H9 (cell line): ENCODE data around the gene VWF. TPM values are rescaled to one million over a fixed set of nuclear protein-coding genes. Genes with fewer than 3 reads are reported as not detected.

ENCODE experiments used
- DNase-seq: peaks from one replicate; pipeline ENCODE4 v3.0.0-alpha.2; 2017
- H2AFZ ChIP-seq: one replicate; pipeline ENCODE4 v1.6.1; 2013; ENCODE audit warnings: mild to moderate bottlenecking, low read length, control low read depth, moderate library complexity
- H2AK5ac ChIP-seq: 2 replicates; pipeline ENCODE4 v1.6.1; 2013; ENCODE audit warnings: low read length, control low read depth, mixed read lengths; ENCODE audit not compliant: insufficient read length
- H2BK120ac ChIP-seq: one replicate; pipeline ENCODE4 v1.6.1; 2013; ENCODE audit warnings: low read depth, mild to moderate bottlenecking, low read length, control low read depth, inconsistent platforms; ENCODE audit not compliant: poor library complexity, severe bottlenecking
- H2BK12ac ChIP-seq: 2 replicates; pipeline ENCODE4 v1.6.1; 2013; ENCODE audit warnings: low read length, control low read depth, mixed read lengths, low read depth; ENCODE audit not compliant: insufficient read length
- H2BK15ac ChIP-seq: 2 replicates; pipeline ENCODE4 v1.6.1; 2013; ENCODE audit warnings: low read depth, low read length, control low read depth
- H2BK20ac ChIP-seq: one replicate; pipeline ENCODE4 v1.6.1; 2013; ENCODE audit warnings: low read depth, mild to moderate bottlenecking, low read length, control low read depth, inconsistent platforms; ENCODE audit not compliant: poor library complexity, severe bottlenecking
- H2BK5ac ChIP-seq: 2 replicates; pipeline ENCODE4 v1.6.1; 2013; ENCODE audit warnings: low read length, control low read depth, mixed read lengths; ENCODE audit not compliant: insufficient read length
- H3K14ac ChIP-seq: 2 replicates; pipeline ENCODE4 v1.6.1; 2013; ENCODE audit warnings: low read length, control low read depth; ENCODE audit not compliant: insufficient read depth
- H3K18ac ChIP-seq: 2 replicates; pipeline ENCODE4 v1.6.1; 2013; ENCODE audit warnings: low read depth, mild to moderate bottlenecking, mixed read lengths, low read length, control low read depth; ENCODE audit not compliant: insufficient read length
- H3K23ac ChIP-seq: 2 replicates; pipeline ENCODE4 v1.6.1; 2013; ENCODE audit warnings: low read length, control low read depth, mixed read lengths, low read depth; ENCODE audit not compliant: insufficient read length
- H3K23me2 ChIP-seq: 2 replicates; pipeline ENCODE4 v1.6.1; 2013; ENCODE audit warnings: low read depth, mild to moderate bottlenecking, mixed read lengths, low read length, control low read depth; ENCODE audit not compliant: insufficient read length, poor library complexity, severe bottlenecking
- H3K27ac ChIP-seq: 2 replicates; pipeline ENCODE4 v1.5.1; 2013; ENCODE audit warnings: low read length, control low read depth, mixed read lengths, low read depth; ENCODE audit not compliant: insufficient read length
- H3K27me3 ChIP-seq: 2 replicates; pipeline ENCODE4 v1.6.1; 2013; ENCODE audit warnings: low read length, control low read depth, inconsistent platforms; ENCODE audit not compliant: insufficient read depth
- H3K4ac ChIP-seq: 2 replicates; pipeline ENCODE4 v1.6.1; 2013; ENCODE audit warnings: low read depth, mild to moderate bottlenecking, control low read depth, inconsistent platforms, low read length, moderate library complexity
- H3K4me1 ChIP-seq: 2 replicates; pipeline ENCODE4 v1.6.1; 2013; ENCODE audit warnings: low read length, control low read depth, inconsistent platforms; ENCODE audit not compliant: insufficient read depth
- H3K4me2 ChIP-seq: 2 replicates; pipeline ENCODE4 v1.6.1; 2013; ENCODE audit warnings: low read length, control low read depth, mixed read lengths; ENCODE audit not compliant: insufficient read length, insufficient read depth
- H3K56ac ChIP-seq: 2 replicates; pipeline ENCODE4 v1.6.1; 2013; ENCODE audit warnings: low read depth, mild to moderate bottlenecking, mixed read lengths, low read length, control low read depth; ENCODE audit not compliant: insufficient read length
- H3K79me1 ChIP-seq: 2 replicates; pipeline ENCODE4 v1.6.1; 2013; ENCODE audit warnings: low read depth, mild to moderate bottlenecking, moderate library complexity, low read length, control low read depth, inconsistent platforms; ENCODE audit not compliant: insufficient read depth, poor library complexity, severe bottlenecking
- H3K79me2 ChIP-seq: 2 replicates; pipeline ENCODE4 v1.6.1; 2013; ENCODE audit warnings: low read length, control low read depth, inconsistent platforms; ENCODE audit not compliant: insufficient read depth
- H3K9ac ChIP-seq: 2 replicates; pipeline ENCODE4 v1.6.1; 2013; ENCODE audit warnings: low read length, control low read depth, mixed read lengths; ENCODE audit not compliant: insufficient read length; ENCODE audit errors: extremely low read depth
- H3K9me3 ChIP-seq: one replicate; pipeline ENCODE4 v1.6.1; 2013; ENCODE audit warnings: low read depth, low read length, inconsistent platforms; ENCODE audit not compliant: control insufficient read depth
- H3T11ph ChIP-seq: one replicate; pipeline ENCODE4 v1.6.1; 2013; ENCODE audit warnings: mild to moderate bottlenecking, low read length, control low read depth, inconsistent platforms
- H4K20me1 ChIP-seq: one replicate; pipeline ENCODE4 v1.6.1; 2013; ENCODE audit not compliant: control insufficient read depth, insufficient read length, insufficient read depth
- H4K5ac ChIP-seq: 2 replicates; pipeline ENCODE4 v1.6.1; 2013; ENCODE audit warnings: low read depth, mild to moderate bottlenecking, mixed read lengths, low read length, control low read depth; ENCODE audit not compliant: insufficient read length
- H4K8ac ChIP-seq: replicated peaks from 2 replicates; pipeline ENCODE4 v1.6.1; 2013; ENCODE audit warnings: low read length, control low read depth, mixed read lengths, low read depth; ENCODE audit not compliant: insufficient read length
- H4K91ac ChIP-seq: 2 replicates; pipeline ENCODE4 v1.6.1; 2013; ENCODE audit warnings: low read depth, mild to moderate bottlenecking, moderate library complexity, mixed read lengths, low read length, control low read depth; ENCODE audit not compliant: insufficient read length
- H3K27ac Mint-ChIP-seq, 3 experiments: 2 replicates in 2 of 3; 3 replicates in 1 of 3; pipeline ENCODE4 v1.8.0; 2020 to 2021; ENCODE audit warnings: mixed read lengths in 3 of 3, mild to moderate bottlenecking in 1 of 3, moderate library complexity in 1 of 3
- H3K27me3 Mint-ChIP-seq: 2 replicates; pipeline ENCODE4 v1.8.0; 2021; ENCODE audit warnings: low read depth, mild to moderate bottlenecking, moderate library complexity, mixed read lengths
- H3K36me3 Mint-ChIP-seq, 3 experiments: 2 replicates in 2 of 3; 3 replicates in 1 of 3; pipeline ENCODE4 v1.8.0; 2020 to 2021; ENCODE audit warnings: low read depth in 3 of 3, mixed read lengths in 3 of 3; ENCODE audit not compliant: insufficient read depth in 1 of 3
- H3K4me1 Mint-ChIP-seq, 2 experiments: 2 replicates each; pipeline ENCODE4 v1.8.0; 2020; ENCODE audit warnings: mixed read lengths in 2 of 2
- H3K4me3 Mint-ChIP-seq, 2 experiments: 2 replicates in 1 of 2; 3 replicates in 1 of 2; pipeline ENCODE4 v1.8.0; 2020 to 2021; ENCODE audit warnings: mild to moderate bottlenecking in 2 of 2, mixed read lengths in 2 of 2, moderate library complexity in 1 of 2
- H3K9me3 Mint-ChIP-seq, 2 experiments: 2 replicates in 1 of 2; 3 replicates in 1 of 2; pipeline ENCODE4 v1.8.0; 2020; ENCODE audit warnings: mild to moderate bottlenecking in 2 of 2, mixed read lengths in 2 of 2, moderate library complexity in 1 of 2
- CTCF ChIP-seq: fragments of 200-600 bp; sonication (generic); conservative IDR thresholded peaks from 3 replicates; pipeline ENCODE4 v1.8.0; 2021; ENCODE audit warnings: antibody characterized with exemption, mild to moderate bottlenecking
- WGBS: extraction: QIAGEN DNeasy Blood & Tissue Kit; methylation state at CpG from one replicate; pipeline ENCODE4 v1.1.7; 2013; ENCODE audit warnings: missing lambda C conversion rate, low lambda C conversion rate, mixed read lengths; ENCODE audit not compliant: insufficient read length; ENCODE audit errors: extremely low coverage; 5-methylcytosine and 5-hydroxymethylcytosine counted together
- total RNA-seq: library from RNA; stranded (reverse); gene quantifications from 2 replicates; pipeline ENCODE4 v1.2.1, GENCODE V29; 2021

Gene VWF
- total RNA-seq, 1 experiment from 2014 or later = 0.17 TPM

GRCh38 chr12:6080149-6081045, 44.1 kb downstream of the VWF start:
- no peak overlapping the region; a peak in 2 of 7 replicates for H3K27ac Mint-ChIP-seq
- H3K4me1 Mint-ChIP-seq = peaks cover 24 to 27% of the 10 kb centered on the region in 2 experiments
- no peaks in the 10 kb centered on the region for H3K79me1 ChIP-seq
- H3K36me3 Mint-ChIP-seq = no peaks in the 10 kb centered on the region
- H4K91ac ChIP-seq = no peak overlapping the region
- H3K9me3 Mint-ChIP-seq = no peaks in the 10 kb centered on the region
- no peak overlapping the region for H4K8ac ChIP-seq
- H3K14ac ChIP-seq = no peak overlapping the region
- no peaks in the 10 kb centered on the region for H3K27me3 ChIP-seq
- no peak overlapping the region for H3K9ac ChIP-seq
- no peak for TF ChIP-seq CTCF
- H2AK5ac ChIP-seq = no peak overlapping the region
- H3K56ac ChIP-seq = no peak overlapping the region
- no peaks in the 10 kb centered on the region for H4K20me1 ChIP-seq
- no peak overlapping the region for H3K4ac ChIP-seq
- H2BK120ac ChIP-seq = no peak overlapping the region
- H3K79me2 ChIP-seq = no peaks in the 10 kb centered on the region
- no peak overlapping the region for H3K23ac ChIP-seq
- DNase-seq = no peak
- no peak overlapping the region for H3T11ph ChIP-seq
- peaks cover 1% of the 10 kb centered on the region for H3K27me3 Mint-ChIP-seq
- H2AFZ ChIP-seq = no peak overlapping the region
- H3K9me3 ChIP-seq = no peaks in the 10 kb centered on the region
- H2BK12ac ChIP-seq = no peak overlapping the region
- no peak overlapping the region for H4K5ac ChIP-seq
- WGBS = no CpG with 5 or more reads among the region's 18 CpGs
- no peak overlapping the region for H2BK20ac ChIP-seq
- peaks cover 3% of the 10 kb centered on the region for H3K23me2 ChIP-seq
- no peak overlapping the region for H2BK5ac ChIP-seq
- no peak overlapping the region for H3K18ac ChIP-seq
- H2BK15ac ChIP-seq = no peak overlapping the region
- no peak overlapping the region for H3K4me3 Mint-ChIP-seq
- H3K4me1 ChIP-seq = peaks cover 11% of the 10 kb centered on the region
- no peak overlapping the region for H3K4me2 ChIP-seq
- H3K27ac ChIP-seq = no peak overlapping the region
